Left lobe of liver (tissue), 2 donors: Measurements from ENCODE around the gene CDC42EP5. TPM values are rescaled to one million over a fixed set of nuclear protein-coding genes. Genes with fewer than 3 reads are reported as not detected.
A peak's percentile ranks its signal among the peaks of the same experiment; 100 is the strongest.
"Not testable (repeated sequence)": the region's sequence is repeated elsewhere in the genome, so short reads cannot be mapped to it uniquely, and the experiment has no call there.

Experiments used
- ATAC-seq: fragments of 200-7000 bp; cut with Tn5 transposase; one replicate; pipeline ENCODE4 v1.9.1; 2020; ENCODE audit warnings: mild to moderate bottlenecking, moderate library complexity
- DNase-seq: peaks from one replicate; pipeline ENCODE4 v3.0.0-alpha.2; 2020; ENCODE audit warnings: low spot score
- total RNA-seq: library from RNA; stranded (reverse); gene quantifications from one replicate; pipeline ENCODE4 v1.2.1, GENCODE V29; 2021
- donor health status: DM: no; HTN: no; CAD: no; lungs with moderate emphysema.
- donor health status: DM: no; HTN: yes; CAD: no.

Gene CDC42EP5
- total RNA-seq, 1 donor from 2014 or later = 2.4 TPM

DNA sequence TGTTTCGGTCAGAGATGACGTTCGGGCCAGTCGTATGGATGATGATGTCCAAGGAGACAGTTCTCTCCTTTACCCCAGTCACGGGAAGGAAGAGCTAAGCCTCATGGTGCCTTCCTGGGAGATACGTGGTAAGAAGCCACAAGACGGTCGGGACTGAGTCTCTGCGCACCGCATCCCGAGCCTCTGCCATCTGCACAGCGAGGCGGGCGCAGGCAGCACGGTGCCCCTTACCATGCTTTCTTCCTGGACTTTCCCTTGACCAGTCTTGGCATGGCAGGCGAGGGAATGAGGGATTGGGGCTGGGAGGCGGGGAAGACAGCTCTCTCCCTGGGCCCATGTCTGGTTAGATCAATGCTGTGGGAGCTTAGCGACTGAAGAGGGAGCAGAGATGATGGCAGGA lies 19.5 kb upstream of the CDC42EP5 start:
- ATAC-seq (no peak), DNase-seq (no peak)

DNA sequence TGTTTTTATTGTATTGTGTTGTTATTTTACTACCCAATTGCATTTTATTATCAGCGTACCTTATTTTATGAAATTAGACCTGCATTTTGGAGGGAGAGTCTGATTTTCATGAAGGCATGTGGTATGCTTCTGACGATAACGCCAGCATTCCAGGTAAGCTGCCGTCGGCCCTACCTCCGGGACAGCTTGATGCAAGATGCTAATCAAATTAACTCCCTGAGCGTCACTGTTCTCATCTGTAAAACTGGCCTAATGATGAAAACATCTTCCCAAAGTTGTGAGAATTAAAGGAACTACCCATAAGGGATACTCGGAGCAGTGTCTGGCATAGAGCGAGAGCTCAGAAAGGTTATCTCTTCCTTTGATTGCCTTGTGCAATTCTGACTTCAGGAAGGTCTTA lies 16.7 kb upstream of the CDC42EP5 start:
- DNase-seq = no peak
- ATAC-seq = no peak

DNA sequence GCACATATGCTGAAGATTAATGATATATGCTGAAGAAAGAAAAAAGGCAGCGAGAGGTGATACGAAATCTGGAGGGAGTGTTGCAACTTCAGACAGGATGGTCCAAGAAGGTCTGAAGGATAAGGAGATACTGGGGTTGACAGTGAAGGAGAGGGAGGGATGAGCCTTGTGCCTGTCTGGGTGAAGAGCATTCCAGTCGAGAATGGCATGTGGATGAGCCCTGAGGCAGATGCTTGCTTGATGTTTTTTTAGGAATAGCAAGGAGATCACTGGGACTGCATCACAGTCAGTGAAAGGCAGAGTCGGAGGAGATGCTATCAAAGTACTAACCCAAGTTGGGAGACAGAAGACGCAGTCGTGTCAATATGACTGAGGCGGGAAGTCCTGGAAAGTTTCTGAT lies 16.2 kb upstream of the CDC42EP5 start:
- no peak for ATAC-seq
- no peak for DNase-seq

DNA sequence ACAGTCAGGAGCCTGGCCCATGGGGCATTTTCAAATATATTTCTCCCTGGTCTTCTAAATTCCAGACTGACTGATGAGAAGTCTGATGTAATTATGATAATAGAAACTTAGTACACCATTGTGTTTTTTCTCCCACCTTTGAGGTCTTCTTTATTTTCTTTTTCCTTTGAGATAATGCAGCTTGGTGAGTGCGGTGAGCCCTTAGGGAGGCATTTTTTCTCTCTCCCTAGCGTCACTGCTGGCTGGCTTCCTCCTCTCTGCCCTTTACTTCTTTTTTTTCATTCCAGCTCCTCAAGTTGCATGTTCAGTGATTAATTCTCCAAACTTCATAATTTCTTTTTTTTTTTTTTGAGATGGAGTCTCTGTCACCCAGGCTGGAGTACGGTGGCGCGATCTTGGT lies 12.8 kb upstream of the CDC42EP5 start:
- no peak for ATAC-seq
- DNase-seq = no peak

DNA sequence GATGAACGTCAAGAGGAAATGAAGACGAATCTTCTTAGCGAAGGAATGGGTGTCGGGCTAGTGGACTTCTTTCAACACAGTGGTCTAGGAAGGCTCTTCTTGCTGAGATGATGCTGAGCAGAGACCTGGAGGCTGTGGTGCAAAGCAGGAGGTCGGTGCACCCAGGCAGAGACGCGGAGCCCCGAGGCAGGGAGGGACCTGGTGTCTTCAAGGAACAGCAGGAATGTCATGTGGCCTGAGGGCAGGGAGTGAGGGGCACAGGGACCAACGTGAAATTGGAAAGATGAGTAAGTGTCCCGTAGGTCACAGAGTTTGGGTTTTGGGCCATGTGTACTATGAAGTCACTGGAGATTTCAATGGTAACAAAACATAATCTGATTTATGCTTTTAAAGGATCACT lies 11.4 kb upstream of the CDC42EP5 start:
- no peak for DNase-seq
- no peak for ATAC-seq

DNA sequence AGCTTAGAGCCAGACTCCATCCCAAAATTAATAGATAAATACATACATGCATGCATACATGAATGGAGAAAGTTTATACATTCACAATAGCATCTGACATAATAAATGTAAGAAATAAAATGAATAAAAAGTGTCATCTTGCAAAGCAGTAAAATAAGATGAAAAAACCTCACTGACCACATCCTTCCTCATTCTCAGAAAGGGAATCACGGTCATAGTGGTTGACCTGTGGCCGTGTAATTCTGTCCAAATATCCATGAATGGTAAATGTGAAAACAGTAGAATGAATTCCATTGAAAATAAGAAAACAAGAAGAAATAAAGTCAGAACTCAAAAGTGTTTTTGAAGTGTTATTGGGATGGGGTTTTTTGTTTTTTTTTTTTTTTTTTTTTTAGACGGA lies 9.8 kb upstream of the CDC42EP5 start:
- DNase-seq = no peak
- no peak for ATAC-seq

DNA sequence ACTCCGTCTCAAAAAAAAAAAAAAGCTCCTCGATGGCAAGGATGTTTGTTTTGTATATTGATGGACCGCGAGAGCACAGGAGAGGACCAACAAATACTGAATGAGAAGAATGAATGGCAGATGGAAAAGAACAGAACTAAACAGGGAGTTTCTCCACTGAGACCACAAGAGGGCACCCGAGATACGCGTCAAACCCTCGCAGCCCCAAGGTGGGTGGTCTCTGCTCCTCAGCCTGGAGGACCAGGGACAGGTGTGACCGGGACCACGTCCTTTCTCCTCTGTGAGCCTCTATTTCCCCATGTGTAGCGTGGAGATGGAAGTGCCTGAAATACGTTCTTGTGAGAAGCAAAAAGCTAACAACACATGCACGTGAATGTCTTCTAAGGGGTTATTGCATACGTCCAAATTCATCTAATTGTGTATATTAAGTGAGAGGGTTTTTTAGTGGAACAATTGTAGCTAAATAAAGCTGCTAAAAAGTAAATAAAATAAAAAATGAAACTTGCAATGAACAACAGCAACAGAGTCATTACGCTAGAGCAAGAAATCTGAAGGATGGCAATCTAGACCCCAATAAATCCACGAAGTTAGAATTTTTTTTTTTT lies 8.3 kb upstream of the CDC42EP5 start:
- peak; percentile 76 for ATAC-seq

DNA sequence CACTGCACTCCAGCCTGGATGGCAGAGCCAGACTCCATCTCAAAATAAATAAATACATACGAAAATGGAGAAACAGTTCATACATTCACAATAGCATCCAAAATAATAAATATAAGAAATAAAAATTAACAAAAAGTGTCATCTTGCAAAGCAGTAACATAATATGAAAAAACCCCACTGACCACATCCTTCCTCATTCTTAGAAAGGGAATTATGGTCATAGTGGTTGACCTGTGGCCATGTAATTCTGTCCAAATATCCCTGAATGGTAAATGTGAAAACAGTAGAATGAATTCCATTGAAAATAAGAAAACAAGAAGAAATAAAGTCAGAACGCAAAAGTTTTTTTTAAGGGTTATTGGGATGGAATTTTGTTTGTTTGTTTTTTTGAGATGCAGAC lies 7.0 kb upstream of the CDC42EP5 start:
- ATAC-seq = no peak
- DNase-seq = no peak

More for the DNA sequence above, 8.3 kb upstream of the CDC42EP5 start:
- DNase-seq = no peak

DNA sequence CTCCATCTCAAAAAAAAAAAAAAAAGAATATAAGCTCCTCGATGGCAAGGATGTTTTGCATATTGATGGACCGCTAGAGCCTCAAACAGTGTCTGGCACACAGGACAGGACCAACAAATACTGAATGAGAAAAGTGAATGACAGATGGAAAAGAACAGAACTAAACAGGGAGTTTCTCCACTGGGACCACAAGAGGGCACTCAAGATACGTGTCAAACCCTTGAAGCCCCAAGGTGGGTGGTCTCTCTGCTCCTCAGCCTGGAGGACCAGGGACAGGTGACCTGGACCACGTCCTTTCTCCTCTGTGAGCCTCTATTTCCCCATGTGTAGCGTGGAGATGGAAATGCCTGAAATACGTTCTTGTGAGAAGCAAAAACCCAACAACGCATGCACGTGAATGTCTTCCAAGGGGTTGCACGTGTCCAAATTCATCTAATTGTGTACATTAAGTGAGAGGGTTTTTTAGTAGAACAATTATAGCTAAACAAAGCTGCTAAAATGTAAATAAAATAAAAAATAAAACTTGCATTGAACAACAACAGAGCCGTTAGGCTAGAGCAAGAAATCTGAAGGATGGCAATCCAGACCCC lies 5.7 kb upstream of the CDC42EP5 start:
- ATAC-seq (peak; percentile 69), DNase-seq (no peak)

DNA sequence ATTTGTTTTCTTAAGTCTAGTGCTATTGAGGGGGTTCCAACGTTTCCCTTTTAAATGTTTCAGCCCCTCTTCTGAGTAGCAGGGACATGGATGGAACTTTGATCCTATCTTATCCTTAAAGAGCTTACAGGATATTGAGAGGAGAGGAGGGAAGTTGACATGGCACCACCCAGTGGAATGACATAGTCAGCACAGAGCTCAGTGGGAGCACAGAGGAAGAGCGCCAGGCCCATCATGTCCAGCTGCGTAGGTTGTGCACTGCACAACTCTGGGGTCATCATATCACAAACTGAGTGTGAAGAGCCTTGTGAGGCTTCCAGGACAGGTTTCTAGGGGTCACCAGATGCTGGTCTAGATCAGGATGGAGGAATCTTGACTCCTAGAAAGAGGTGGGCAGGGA lies 4.6 kb upstream of the CDC42EP5 start:
- ATAC-seq = peak; percentile 30
- DNase-seq = no peak

DNA sequence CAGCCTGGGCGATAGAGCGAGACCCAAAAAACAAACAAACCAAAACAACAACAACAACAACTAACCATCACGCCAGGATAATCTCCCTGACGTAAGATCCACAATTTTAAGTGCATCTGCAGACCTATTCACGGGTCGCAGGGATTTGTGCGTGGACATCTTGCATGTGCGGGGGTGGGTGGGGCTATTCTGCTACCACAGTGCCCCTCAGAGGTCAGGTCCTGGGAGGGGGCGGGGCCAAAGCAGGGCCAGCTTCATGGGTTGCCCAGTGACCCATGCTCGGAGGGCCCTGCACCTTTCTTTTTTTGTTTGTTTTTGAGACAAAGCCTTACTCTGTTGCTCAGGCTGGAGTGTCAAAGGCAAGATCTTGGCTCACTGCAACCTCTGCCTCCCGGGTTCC lies 2.6 kb upstream of the CDC42EP5 start:
- DNase-seq (no peak), ATAC-seq (no peak)

DNA sequence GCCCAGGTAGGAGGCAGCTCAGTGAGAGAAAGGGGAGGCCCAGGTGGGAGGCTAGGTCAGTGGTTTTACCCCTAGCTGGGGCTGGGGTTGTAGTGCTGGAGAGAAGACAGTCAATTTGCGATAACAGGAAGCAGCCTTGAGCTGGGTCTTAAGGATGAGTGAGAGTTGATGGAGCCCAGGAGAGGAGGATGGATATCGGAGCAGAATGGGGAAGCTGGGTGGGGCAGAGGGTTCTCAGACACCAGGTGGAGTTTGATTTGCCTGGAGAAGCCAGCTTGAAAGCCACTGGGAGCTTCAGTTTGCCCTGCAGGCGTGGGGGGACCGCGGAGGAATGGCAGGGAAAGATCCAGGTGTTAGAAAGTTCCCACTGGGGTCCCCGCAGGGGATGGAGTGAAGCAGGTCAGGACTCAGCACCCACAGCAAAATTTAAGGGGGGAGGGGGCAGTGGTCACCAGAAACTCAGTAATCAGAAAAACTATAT lies 836 bp upstream of the CDC42EP5 start:
- ATAC-seq (no peak), DNase-seq (no peak)

DNA sequence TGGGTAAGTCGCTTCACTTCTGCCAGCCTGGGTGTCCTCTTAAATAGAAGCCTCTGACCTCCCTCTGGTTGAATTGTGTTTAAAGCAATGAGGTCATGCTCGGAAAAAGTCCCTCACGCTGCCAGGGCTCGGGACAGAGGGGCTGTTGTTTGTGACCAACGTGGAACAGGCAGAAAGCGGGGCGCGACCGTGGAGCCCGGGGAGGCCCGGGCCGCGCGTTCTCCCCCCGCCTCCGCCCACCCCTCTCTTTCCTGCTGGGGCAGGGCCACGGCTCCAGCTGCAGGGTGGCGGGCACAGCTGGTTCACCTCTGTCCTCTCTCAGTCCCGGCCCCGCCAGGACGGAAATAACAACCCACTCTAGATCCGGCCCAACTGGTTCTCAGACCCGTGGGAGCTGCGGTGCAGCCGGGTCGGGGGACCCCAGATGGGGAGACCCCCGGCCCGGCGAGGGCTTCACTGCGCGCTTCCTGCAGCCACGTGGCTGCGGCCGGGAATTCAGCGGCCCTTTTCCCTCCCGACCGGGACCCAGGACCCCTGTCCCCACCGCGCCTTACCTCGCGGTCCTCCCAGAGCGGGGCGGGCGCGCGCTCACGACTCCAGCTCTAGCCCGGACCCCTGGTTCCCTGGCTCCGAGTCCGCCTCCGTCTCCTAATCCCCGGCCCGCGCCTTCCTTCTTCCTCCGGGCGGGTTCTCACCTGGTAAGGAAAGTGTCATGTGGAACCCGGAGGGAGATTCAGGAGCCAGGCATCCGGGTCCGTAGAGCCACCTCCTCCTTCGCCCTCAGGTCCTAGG lies 1.9 kb downstream of the CDC42EP5 start:
- ATAC-seq (peak; percentile 10), DNase-seq (no peak)

DNA sequence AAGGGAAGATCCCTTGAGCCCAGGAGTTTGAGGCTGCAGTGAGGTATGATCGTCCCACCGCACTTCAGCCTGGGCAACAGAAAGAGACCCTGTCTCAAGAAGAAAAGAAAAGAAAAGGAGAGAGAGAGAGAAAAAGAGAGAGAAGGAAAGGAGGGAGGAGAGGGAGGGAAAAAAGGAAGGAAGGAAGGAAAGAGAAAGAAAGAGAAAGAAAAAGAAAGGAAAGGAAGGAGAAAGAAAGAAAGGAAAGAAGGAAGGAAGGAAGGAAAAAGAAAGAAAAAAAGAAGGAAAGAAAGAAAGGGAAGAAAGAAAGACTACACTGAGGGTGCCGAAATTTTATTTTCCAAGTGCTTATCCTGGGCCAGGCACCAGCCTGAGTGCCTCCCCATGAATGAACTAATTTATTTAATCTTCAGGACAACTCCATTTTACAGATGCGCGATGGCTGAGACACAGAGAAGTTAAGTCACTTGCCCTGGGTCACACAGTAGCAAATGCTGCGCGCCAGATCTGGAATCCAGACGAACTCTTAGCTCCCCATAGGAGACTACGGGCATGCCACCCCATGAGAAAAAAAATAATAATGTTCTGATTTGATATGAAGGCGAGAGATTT lies 2.7 kb downstream of the CDC42EP5 start:
- ATAC-seq = no peak

DNA sequence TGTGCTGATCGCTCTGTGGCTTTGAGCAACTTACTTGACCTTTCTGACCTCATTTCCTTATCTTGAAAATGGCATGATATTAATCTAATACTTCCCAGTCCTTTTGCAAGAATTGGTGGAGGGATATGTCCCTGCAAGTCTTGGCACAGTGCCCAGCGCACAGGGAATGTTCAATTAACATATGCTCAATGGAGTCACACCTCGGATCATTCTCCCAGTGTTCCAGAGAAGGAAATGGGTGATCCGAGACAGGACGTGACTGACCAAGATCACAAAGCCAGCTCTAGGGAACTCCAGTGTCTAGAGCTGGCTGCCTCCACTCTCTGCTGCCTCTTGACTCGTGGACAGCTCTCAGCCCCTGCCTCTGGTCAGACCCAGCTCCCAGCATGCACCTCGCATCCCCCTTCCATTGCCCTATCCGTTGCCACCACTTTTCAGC lies 3.6 kb downstream of the CDC42EP5 start:
- ATAC-seq (no peak), DNase-seq (no peak)

More for the DNA sequence above, 2.7 kb downstream of the CDC42EP5 start:
- no peak for DNase-seq

DNA sequence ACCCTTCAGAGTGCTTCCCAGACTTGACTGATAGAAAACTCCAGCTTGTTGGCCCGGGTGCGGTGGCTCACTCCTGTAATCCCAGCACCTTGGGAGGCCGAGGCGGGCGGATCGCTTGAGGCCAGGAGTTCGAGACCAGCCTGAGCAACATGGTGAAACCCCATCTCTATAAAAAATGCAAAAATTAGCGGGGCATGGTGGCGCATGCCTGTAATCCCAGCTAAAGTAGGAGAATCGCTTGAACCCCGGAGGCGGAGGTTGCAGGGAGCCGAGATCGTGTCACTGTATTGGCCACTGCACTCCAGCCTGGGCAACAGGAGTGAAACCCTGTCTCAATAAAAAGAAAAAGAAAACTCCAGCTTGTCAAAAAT lies 7.0 kb downstream of the CDC42EP5 start:
- not testable (repeated sequence) for DNase-seq

DNA sequence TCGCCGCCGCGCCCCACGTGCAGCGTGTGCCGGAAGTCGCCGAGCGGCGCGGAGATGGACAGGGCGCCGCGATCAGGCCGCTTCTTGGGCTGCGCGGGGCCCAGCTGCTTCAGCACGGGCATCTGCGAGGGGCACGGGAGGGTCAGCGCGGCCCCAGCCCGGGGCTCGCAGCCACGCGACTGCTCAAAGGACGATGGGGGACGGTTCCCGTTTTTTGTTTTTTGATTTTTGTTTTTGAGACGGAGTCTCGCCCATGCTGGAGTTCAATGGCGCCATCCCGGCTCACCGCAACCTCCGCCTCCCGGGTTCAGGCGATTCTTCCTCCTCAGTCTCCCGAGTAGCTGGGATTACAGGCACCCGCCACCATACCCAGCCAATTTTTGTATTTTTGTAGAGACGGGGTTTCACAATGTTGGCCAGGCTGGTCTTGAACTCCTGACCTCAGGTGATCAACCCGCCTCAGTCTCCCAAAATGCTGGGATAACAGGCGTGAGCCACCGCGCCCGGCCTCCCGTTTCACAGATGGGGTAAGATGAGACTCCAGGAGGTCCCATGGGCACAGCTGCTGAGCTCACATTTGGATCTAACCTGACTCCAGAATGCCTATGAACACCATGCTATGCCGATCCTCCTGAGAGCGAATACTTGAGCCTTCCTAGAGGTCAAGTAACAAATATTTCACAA lies 7.5 kb downstream of the CDC42EP5 start:
- DNase-seq (no peak), ATAC-seq (no peak)

More for the DNA sequence above, 7.0 kb downstream of the CDC42EP5 start:
- not testable (repeated sequence) for ATAC-seq

DNA sequence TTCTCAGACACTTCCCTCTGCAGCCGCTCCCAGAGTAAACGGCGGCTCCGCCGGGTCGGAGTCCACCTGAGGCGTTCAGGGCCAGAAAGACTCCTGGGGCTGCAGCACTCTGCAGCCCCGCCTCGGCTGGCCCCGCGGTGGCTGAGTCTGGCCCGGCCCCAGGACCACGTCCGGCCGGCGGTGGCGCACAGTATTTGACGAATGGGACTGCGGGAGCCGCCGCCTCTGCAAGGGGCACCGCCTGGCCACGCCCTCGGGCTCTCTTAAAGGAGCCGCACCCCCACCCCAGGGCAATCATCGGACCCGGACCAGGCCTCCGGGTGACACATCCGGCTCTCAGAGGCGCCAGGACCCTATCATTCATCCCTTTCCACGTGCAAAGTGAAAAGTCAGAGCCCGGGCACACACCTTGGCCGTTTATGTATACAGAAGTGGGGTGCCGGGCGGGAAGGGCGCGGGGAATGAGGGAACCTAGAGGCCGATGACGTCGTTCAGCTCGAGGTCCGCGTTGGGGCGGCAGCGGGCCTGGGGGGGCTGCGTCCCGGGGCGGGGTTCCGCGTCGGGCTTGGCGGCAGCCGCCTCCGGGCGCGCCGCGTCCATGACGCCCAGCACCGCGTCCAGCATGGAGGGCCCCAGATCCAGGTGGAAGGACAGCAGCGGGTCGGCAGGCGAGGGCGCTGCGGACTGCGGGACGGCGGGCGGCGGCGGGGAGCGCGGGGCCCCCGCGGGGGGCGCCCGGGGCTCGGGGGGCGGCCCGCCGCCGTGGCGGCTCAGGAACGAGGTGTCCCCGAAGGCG lies 8.3 kb downstream of the CDC42EP5 start:
- ATAC-seq = peak; percentile 66

DNA sequence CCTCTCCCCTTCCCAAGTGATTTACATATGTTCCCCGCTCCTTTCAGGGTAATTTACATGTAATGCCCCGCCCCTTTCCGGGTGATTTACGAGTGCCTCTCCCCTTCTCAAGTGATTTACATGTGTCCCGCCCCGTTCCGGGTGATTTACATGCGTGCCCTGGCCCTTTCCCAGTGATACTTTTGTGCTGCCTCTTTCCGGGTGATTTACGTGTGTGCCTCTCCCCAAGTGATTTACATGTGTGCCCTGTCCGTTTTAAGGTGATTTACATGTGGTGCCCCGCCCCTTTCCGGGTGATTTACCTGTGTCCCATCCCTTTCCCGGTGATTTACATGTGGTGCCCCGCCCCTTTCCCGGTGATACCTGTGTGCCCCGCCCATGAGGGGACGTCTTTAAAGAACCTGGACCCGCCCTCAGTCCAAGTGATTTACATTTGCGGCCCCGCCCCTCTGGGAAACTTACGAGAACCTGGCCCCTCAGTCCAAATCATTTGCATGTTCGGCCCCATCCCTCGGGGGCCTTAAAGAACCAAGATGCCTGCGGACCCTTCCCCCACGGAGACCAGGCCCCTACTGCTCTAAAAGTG lies 9.0 kb downstream of the CDC42EP5 start:
- DNase-seq (peak; percentile 95), ATAC-seq (peak; percentile 69)

More for the DNA sequence above, 8.3 kb downstream of the CDC42EP5 start:
- peak; percentile 93 for DNase-seq
